ENCODE results near the gene FYCO1.
A peak's percentile ranks its signal among the peaks of the same experiment; 100 is the strongest.

The FYCO1 gene

DNA sequence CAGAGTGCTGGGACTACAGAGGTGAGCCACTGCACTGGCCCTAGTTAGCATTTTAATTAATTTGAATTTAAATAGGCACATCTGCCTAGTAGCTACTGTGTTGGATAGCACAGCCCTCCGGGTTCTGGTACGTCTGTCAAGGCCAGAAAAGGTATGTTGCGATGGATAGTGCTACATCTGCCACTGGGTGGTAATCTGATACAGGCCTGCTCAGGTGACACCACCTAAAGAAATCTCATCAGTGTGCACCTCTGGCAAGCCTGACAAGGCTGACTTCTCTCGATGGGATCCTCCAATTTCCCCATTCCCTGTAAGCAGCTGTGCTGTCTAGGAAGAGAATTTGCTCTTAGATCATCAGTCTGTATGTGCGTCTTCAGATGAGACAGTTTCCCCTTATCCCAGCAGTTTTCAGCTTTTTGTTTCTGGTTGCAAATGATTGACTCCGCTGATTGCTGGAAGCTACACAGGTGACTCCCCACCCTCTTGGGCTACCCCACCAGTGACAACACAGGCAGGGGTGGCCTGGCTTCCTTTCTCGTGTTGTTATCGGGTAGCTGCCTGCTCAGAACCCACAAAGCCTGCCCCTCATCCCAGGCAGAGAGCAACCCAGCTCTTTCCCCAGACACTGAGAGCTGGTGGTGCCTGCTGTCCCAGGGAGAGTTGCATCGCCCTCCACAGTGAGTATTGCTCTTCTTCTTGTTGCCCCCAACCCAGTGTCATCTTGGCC is 109.5 kb downstream of the FYCO1 start, which contains the start of gene CCR9:
Gene CCR9 (plus strand): TSS at position 565 of the 727 bp plus-strand sequence. CDS start 8,391 bp downstream, outside the sequence.
- no peak for DNase-seq (ENCODE audit: low read depth)

DNA sequence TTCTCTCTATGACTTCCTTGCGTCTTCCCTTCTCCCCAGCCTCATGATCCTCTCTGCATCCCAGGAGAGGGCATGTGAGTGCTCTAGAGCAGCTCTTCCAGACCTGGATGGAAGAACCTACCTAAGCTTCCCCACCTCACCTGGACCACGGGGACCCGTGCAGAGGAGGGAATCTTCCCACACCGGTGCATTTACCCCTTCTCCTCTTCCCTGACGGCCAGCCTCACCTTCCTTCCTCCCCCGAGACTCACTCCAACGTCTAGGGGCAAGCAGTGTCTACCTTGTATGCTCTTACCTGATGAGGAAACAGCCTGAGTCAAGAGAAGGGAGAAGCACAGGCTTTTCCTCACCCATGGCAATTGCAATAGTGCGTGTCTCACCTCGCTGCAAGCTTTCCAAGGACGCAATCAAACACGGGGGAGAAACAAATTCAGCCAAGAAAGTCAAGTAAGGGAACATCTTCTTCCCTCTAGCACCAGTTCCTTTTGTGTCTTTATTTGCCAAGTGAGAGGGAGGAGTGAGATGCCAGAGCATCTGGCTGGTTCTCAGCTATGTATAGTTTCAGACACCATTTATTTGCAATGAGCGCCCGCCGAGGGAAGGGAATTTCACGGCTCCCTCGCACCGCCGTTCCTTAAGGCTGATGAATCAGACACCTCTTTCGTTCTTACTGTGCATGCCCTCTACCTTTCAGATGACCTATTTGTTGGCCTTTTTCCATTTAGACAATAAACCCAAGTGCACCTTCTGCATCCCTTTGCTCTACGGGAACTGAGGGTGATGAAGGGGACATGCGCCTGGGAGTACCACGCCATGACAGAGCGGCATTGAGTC is 111.0 kb downstream of the FYCO1 start:
- DNase-seq (ENCODE audit: low read depth): no peak

DNA sequence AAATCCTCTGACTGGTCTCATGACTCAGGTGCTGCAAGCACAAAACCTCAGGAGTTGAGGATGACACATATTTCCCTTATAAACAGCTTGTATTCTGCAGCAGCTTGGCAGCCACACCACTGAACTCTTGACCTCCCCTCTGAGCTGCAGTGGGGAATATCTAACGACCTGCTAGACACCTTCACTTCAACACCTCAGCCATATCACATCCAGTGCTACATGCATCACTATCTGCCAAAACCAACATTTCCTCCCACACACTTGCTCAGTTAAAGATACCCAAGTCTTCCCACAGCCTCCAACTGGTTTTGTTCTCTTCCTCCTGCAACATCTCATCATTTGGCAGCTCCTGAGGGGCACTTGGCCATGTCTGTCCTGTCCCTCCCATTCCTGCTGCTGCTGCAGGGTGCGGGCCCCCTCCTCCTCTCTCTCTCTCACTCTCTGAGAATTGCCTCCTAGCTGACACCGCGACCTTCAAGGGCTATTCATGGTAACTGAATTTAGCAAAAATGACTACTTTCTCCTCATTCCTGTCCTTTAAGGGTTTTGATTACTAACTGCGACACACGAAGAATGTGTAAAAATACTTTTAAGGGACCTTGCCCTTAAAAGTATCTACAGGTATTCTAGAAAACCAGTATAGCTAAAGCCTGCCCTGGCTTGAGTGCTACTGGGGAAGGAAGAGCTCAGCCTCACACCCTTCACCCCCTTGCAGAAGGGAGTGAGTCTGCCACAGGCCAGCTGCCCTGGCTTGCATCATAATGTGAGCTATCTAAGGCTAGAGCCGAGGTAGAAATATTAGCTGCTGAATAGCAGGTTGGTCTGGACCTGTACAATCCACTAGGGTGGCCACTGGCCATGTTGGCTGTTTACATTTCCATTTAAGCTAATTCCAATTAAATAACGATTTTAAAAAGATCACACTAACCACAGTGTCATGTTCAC is 114.3 kb downstream of the FYCO1 start:
- DNase-seq (ENCODE audit: low read depth): no peak

DNA sequence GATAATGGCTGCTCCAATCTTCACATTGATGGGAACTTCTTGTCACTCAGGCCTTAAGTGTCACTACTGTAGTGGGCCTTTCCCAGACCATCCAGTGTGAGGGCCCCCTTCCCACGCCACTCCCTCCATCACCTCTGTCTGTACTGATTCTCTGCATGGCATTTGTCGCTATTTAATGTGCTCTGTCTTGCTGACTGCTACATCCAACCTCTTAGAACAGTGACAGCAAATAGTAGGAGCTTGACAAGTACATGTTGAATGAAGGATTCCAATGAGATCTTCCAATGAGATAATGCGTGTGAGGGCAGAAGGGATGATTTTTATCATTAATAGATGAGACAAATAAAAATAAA is 114.9 kb downstream of the FYCO1 start:
- no peak for DNase-seq (ENCODE audit: low read depth)

DNA sequence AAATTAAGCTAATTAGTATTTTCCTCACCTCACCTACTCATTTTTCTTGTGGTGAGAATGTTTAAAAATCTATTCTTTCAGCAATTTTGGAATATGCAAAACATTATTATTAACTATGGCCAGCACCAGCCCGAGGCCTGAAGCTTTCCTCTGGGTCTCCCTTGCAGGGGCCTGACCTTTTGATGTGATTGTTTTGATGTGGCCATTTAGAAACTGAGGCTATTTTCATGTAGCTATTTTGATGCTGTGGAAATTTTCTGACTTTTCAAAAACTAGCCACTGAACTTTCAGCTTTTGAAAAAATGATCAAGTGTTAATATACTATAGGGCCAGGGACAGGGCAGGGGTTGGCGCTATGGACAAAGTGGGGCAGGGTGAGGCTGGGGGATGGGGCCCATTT is 117.5 kb downstream of the FYCO1 start:
- no peak for DNase-seq (ENCODE audit: low read depth)

DNA sequence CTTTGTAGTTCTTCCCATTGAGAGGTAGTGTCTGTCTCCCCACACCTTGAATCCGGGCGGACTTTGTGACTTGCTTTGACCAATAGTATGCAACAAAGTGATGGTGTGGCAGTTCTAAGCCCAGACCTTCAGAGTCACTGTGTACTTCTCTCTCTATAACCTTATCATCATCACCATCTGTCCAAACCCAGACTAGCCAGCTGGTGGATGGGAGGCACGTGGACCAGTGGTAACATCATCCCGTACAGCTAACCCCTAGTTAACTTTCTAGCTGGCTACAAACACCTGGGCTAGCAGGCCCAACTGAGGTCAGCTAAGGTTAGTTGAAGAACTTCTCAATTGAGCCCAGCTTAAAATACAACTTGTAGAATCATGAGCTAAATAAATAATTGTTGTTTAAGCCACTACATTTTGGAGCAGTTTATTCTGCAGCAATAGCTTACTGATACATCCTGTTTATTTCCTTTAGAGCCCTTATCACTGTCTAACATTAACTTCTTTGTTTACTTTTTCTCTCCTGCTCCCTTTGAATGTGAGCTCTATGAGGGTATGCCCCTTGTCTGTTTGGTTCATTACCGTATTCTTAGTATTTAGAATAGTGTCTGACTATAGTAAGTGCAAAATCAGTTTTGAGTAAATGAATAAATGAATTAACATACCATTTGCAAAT is 120.8 kb downstream of the FYCO1 start:
- no peak for DNase-seq (ENCODE audit: low read depth)

DNA sequence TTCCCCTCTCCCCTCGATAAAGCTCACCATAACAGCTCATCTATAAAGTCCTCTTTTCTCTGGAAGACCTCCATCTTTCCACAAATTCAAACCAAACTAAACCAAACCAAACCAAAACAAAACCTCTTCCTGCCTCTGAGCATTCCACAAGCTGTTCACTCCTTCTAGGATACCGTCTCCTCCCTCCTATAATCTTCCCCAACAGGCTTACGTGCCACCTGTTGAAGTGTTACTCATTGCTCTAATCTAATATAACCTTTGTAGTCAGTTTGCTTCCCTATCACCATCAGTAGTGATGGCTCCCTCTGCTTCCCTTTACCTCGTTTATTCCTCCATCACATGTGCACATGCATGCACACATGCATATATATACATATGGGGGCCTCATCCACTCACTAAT is 122.0 kb downstream of the FYCO1 start:
- DNase-seq (ENCODE audit: low read depth): no peak

DNA sequence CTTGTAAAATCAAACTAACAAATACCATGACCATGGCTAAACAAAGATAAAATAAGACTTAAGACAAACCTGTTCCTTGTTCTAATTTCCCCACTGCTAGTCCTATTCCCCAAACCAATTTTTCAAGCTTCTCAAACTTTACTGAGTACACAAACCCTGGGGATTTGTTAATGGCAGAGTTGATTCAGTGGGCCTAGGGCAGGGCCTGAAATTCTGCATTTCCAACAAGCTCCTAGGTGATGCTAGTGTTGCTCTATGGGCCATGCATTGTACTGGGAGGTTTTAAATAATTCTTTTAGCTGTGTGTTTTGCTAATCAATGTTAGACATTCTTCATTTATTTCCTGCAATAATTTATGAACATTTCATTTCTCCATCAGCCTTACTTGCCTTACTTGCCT is 122.6 kb downstream of the FYCO1 start:
- no peak for DNase-seq (ENCODE audit: low read depth)

DNA sequence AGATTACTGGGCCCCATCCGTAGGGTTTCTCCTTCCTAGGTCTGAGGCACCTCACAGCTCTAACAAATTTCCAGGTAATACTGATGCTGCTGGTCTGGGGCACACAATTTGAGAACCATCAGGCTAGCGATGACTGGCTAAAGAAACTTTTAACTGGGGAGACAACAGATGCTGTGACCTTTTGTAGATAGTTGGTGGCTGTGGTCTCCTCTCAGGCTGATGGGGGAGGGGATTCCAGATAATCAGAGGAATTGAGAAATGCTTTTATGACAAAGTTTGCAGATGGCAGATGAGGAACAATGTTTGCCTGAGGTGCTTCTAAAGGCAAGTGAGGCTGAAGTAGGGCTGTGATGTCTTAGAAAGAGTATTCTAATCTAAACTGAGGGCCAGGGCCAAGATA is 123.1 kb downstream of the FYCO1 start:
- DNase-seq (ENCODE audit: low read depth): no peak

DNA sequence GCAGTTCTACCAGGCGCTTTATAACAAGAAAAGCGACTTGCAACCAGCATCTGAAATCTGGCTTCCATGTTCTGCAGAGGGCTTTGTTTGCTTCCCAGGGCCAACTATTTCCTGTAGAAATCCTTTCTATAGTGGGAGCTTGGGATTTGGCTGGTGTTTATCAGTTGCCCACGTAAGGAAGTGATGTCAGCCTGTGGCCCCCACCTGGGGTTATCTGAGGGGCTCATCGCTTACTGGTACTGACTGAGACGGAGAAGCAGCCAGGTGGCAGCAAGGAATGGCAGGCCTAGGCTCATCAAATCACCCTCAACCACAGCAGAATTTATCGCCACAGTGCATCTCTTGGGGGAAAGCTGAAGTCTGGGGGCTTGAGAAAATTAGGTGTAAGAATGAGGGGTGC is 123.8 kb downstream of the FYCO1 start:
- DNase-seq (ENCODE audit: low read depth): no peak

DNA sequence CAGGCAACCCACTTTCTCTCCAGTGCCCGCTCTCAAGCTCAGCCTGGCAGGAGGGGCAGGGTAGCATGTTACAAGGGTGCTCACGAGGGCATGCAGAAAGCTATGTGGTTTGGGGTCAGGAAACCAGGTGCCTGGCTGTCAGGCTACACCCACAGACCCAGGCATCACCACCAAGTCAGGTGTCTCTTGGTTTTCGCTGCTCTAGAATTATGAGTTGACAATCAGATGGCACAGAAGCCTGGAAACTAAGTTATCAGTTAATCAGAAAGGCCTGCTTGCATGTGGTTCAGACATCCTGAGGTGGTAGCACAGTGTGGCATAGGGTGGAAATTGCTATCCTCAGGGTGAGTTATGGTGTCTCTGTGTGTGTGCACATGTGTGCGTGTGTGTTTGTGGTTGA is 125.5 kb downstream of the FYCO1 start:
- DNase-seq (ENCODE audit: low read depth): peak; percentile 26

DNA sequence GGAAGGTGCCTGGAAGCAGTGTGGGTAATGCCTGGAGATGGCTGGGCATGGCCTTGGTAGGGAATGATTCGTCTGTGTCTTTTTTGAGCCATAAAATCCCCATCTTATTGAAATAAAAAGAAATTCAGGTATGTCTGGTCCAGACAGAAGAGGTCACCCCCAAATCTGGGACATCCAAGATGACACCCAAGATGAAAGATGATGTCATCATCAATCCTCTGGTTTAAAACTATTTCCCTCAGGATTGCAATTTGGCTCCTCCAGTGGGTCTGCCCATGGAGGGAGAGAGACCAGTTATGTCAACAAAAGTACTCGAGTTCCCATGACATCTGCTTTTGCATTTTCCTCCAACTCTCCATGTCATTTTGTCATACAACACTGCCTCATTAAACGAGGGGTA is 126.0 kb downstream of the FYCO1 start:
- DNase-seq (ENCODE audit: low read depth): no peak

DNA sequence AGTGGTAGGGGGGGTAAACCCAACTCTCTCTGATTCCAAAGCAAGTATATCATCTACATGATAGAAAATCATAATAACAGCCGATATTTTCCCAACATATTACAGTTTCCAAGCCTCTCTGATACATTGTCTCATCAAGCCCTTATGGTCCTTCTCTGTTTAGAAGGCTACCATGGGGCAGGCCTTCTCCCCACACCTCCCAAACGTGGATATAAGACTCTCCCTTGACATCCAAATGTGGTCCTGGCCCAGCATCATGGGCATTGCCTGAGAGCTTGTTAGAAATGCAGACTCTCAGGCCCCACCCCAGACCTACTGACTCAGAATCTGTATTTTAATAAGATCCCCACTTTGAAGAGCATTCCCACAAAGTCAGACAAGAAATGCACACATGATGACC is 127.0 kb downstream of the FYCO1 start:
- no peak for DNase-seq (ENCODE audit: low read depth)

DNA sequence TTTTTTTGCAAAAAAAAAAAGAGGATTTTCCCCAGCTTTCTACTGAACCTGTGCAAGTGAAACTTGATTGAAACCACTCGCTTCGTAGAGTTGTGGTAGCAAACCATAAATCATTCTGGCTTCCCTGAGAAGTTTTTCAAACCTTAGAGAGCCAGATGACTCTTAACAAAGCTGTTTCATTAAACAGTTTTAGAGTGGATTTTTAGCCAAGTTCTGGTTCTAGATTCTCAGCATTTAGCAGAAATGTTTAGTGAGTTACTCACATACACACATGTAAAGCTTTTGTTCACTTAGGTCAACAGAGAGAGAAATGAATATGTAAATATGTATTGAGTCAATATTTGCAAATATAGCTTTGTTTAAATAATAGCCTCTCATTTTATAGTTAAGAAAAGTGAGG is 127.4 kb downstream of the FYCO1 start:
- DNase-seq (ENCODE audit: low read depth): no peak
